Measurements from ENCODE around the gene TP53I13. TPM values are rescaled to one million over a fixed set of nuclear protein-coding genes. Genes with fewer than 3 reads are reported as not detected.

Gene TP53I13
- total RNA-seq, 2 experiments from 2014 or later, result 20.8 to 27.5 TPM

- Histone ChIP-seq H3K9me2 (ENCODE audit: insufficient read depth, low read length) (no peaks in the 10 kb centered on the region), H3K4me3 (ENCODE audit: low read depth, low read length, poor library complexity, severe bottlenecking) (no peak overlapping the region), H3K79me2 (ENCODE audit: insufficient read depth, low read depth, low read length) (no peaks in the 10 kb centered on the region), H3K9me3 (ENCODE audit: low read length) (no peaks in the 10 kb centered on the region), H3K36me3 (ENCODE audit: insufficient read depth, low read length) (peaks cover 26% of the 10 kb centered on the region), H4K20me1 (ENCODE audit: insufficient read depth, low read length) (no peaks in the 10 kb centered on the region), H3K4me1 (ENCODE audit: insufficient read depth, low read length, poor library complexity, severe bottlenecking) (no peaks in the 10 kb centered on the region), H3K27ac (ENCODE audit: low read depth, low read length, poor library complexity, severe bottlenecking) (no peak overlapping the region), H2AFZ (ENCODE audit: low read length) (no peak overlapping the region), H3K4me2 (ENCODE audit: low read length) (no peak overlapping the region)
- BruUV-seq (replicated peaks), result no TSS peak
- intact Hi-C loops (cut with micrococcal nuclease; ENCODE audit: unreplicated experiment), result no loop called here
- ChIA-PET POLR2A (no interaction called here), CTCF (ENCODE audit: unreplicated experiment) (no interaction called here)
- DNase-seq (ENCODE audit: low spot score), result no peak
- TF ChIP-seq EZH2phosphoT487 (IDR thresholded peaks at IDR 0.05; ENCODE audit: borderline replicate concordance, low read depth, low read length) (no peak), CTCF (conservative IDR thresholded peaks at IDR 0.05; ENCODE audit: low read length) (no peak)
Observed at GRCh38 chr17:29546085-29546484, 22.4 kb upstream of the TP53I13 start.

GRCh38 chr17:29546830-29547229 lies 21.7 kb upstream of the TP53I13 start:
- H3K9me3 ChIP-seq (ENCODE audit: low read length), result no peaks in the 10 kb centered on the region
- no peaks in the 10 kb centered on the region for H3K79me2 ChIP-seq (ENCODE audit: insufficient read depth, low read depth, low read length)
- intact Hi-C loops (cut with micrococcal nuclease; ENCODE audit: unreplicated experiment), result no loop called here
- no peak overlapping the region for H3K4me2 ChIP-seq (ENCODE audit: low read length)
- no peak for DNase-seq (ENCODE audit: low spot score)
- POLR2A ChIA-PET, result no interaction called here
- no peaks in the 10 kb centered on the region for H3K9me2 ChIP-seq (ENCODE audit: insufficient read depth, low read length)
- no peak overlapping the region for H3K27ac ChIP-seq (ENCODE audit: low read depth, low read length, poor library complexity, severe bottlenecking)
- TF ChIP-seq CTCF (conservative IDR thresholded peaks at IDR 0.05; ENCODE audit: low read length), result no peak
- no peak for TF ChIP-seq EZH2phosphoT487 (IDR thresholded peaks at IDR 0.05; ENCODE audit: borderline replicate concordance, low read depth, low read length)
- no peak overlapping the region for H2AFZ ChIP-seq (ENCODE audit: low read length)
- H3K4me1 ChIP-seq (ENCODE audit: insufficient read depth, low read length, poor library complexity, severe bottlenecking), result no peaks in the 10 kb centered on the region
- no TSS peak for BruUV-seq (replicated peaks)
- no peak overlapping the region for H3K4me3 ChIP-seq (ENCODE audit: low read depth, low read length, poor library complexity, severe bottlenecking)
- H4K20me1 ChIP-seq (ENCODE audit: insufficient read depth, low read length), result no peaks in the 10 kb centered on the region
- CTCF ChIA-PET (ENCODE audit: unreplicated experiment), result no interaction called here
- H3K36me3 ChIP-seq (ENCODE audit: insufficient read depth, low read length), result peaks cover 26% of the 10 kb centered on the region

- Histone ChIP-seq H3K36me3 (ENCODE audit: insufficient read depth, low read length) (peaks cover 5% of the 10 kb centered on the region; the same call in 1 of the 2 replicates), H3K9me3 (ENCODE audit: low read length) (no peaks in the 10 kb centered on the region), H4K20me1 (ENCODE audit: insufficient read depth, low read length) (no peaks in the 10 kb centered on the region), H3K4me2 (ENCODE audit: low read length) (no peak overlapping the region), H3K27ac (ENCODE audit: low read depth, low read length, poor library complexity, severe bottlenecking) (no peak overlapping the region), H2AFZ (ENCODE audit: low read length) (no peak overlapping the region), H3K4me3 (ENCODE audit: low read depth, low read length, poor library complexity, severe bottlenecking) (no peak overlapping the region), H3K79me2 (ENCODE audit: insufficient read depth, low read depth, low read length) (no peaks in the 10 kb centered on the region), H3K4me1 (ENCODE audit: insufficient read depth, low read length, poor library complexity, severe bottlenecking) (no peaks in the 10 kb centered on the region), H3K9me2 (ENCODE audit: insufficient read depth, low read length) (no peaks in the 10 kb centered on the region)
- no peak for TF ChIP-seq CTCF (conservative IDR thresholded peaks at IDR 0.05; ENCODE audit: low read length)
- TF ChIP-seq EZH2phosphoT487 (IDR thresholded peaks at IDR 0.05; ENCODE audit: borderline replicate concordance, low read depth, low read length), result no peak
- CTCF ChIA-PET (ENCODE audit: unreplicated experiment), result no interaction called here
- intact Hi-C loops (cut with micrococcal nuclease; ENCODE audit: unreplicated experiment), result no loop called here
- POLR2A ChIA-PET, result no interaction called here
- BruUV-seq (replicated peaks), result no TSS peak
- no peak for DNase-seq (ENCODE audit: low spot score)
Observed at GRCh38 chr17:29549177-29549923, 19.2 kb upstream of the TP53I13 start.
